HepG2 (cell line): ENCODE results near the gene FHIP1B. TPM values are rescaled to one million over a fixed set of nuclear protein-coding genes. Genes with fewer than 3 reads are reported as not detected.

Experiments used
- BRD4 ChIP-seq: sonication (generic); formaldehyde crosslinking; IDR thresholded peaks from 2 replicates; pipeline ENCODE4 v1.4.0; 2020; ENCODE audit warnings: missing genetic modification reagents
- CHCHD3 ChIP-seq: sonication (generic); formaldehyde crosslinking; IDR thresholded peaks from 2 replicates; pipeline ENCODE4 v1.8.0; 2022; ENCODE audit warnings: mild to moderate bottlenecking, missing genetic modification reagents, moderate library complexity
- GZF1 ChIP-seq: sonication (generic); formaldehyde crosslinking; IDR thresholded peaks from 2 replicates; pipeline ENCODE4 v1.5.1; 2020; ENCODE audit warnings: mild to moderate bottlenecking, missing genetic modification reagents
- IRF2 ChIP-seq: IDR thresholded peaks from 2 replicates; pipeline ENCODE4 v1.6.1; 2018; ENCODE audit warnings: missing genetic modification reagents, missing compliant biosample characterization
- MEF2D ChIP-seq: sonication (generic); formaldehyde crosslinking; IDR thresholded peaks from 2 replicates; pipeline ENCODE4 v1.5.1; 2020; ENCODE audit warnings: mild to moderate bottlenecking, missing genetic modification reagents
- NONO ChIP-seq, 2 experiments: fragments of 450-650 bp in 1 of 2; sonication (generic) in 1 of 2; formaldehyde crosslinking in 1 of 2; IDR thresholded peaks in 1 of 2; conservative IDR thresholded peaks in 1 of 2; 2 replicates each; pipeline versions ENCODE4 v1.6.1 to v1.8.0; 2017 to 2022; ENCODE audit warnings: mild to moderate bottlenecking in 1 of 2, missing genetic modification reagents in 1 of 2, moderate library complexity in 1 of 2
- RFX5 ChIP-seq: IDR thresholded peaks from 2 replicates; pipeline ENCODE4 v1.6.1; 2011; ENCODE audit warnings: low read depth, low read length, improper control_type of control experiment
- YEATS4 ChIP-seq: sonication (generic); formaldehyde crosslinking; IDR thresholded peaks from 2 replicates; pipeline ENCODE4 v1.4.0; 2020; ENCODE audit warnings: missing genetic modification reagents, borderline replicate concordance
- ZNF619 ChIP-seq: sonication (generic); formaldehyde crosslinking; IDR thresholded peaks from 2 replicates; pipeline ENCODE4 v1.4.0; 2020; ENCODE audit warnings: mild to moderate bottlenecking, missing genetic modification reagents
- ZNF674 ChIP-seq: sonication (generic); formaldehyde crosslinking; IDR thresholded peaks from 2 replicates; pipeline ENCODE4 v1.5.0; 2020; ENCODE audit warnings: low read depth, mild to moderate bottlenecking, missing genetic modification reagents
- polyA plus RNA-seq, 8 experiments: library from polyadenylated mRNA; depleted of rRNA in 3 of 8; stranded (reverse) in 7 of 8; unstranded in 1 of 8; fragments of >200 nt; fragmentation: Illumina TruSeq in 4 of 8; extraction: Trizol in 4 of 8; gene quantifications; 2 replicates each; pipeline versions ENCODE4 v1.2.1 to v1.2.3, GENCODE V29; 2011 to 2016; ENCODE audit warnings: low read depth in 4 of 8, missing spikeins in 1 of 8, mixed read lengths in 1 of 8; ENCODE audit not compliant: insufficient read depth in 1 of 8
- total RNA-seq, 5 experiments: library from RNA; depleted of rRNA; stranded (reverse); fragments of >200 nt; fragmentation: Illumina TruSeq; extraction: Trizol; gene quantifications; 2 replicates each; pipeline ENCODE4 v1.2.3, GENCODE V29; 2016; ENCODE audit warnings: low read depth in 1 of 5
- TF ChIP-seq, protein P1 (sequence below): sonication (generic); formaldehyde crosslinking; IDR thresholded peaks from 2 replicates; pipeline ENCODE4 v1.4.0; 2020; ENCODE audit warnings: mild to moderate bottlenecking, missing genetic modification reagents
- TF ChIP-seq, protein P2 (sequence below): sonication (generic); formaldehyde crosslinking; IDR thresholded peaks from 2 replicates; pipeline ENCODE4 v1.4.0; 2020; ENCODE audit warnings: mild to moderate bottlenecking, missing genetic modification reagents
- TF ChIP-seq, protein P3 (sequence below): sonication (generic); formaldehyde crosslinking; IDR thresholded peaks from 2 replicates; pipeline ENCODE4 v1.4.0; 2020; ENCODE audit warnings: missing genetic modification reagents
- TF ChIP-seq, protein P4 (sequence below): sonication (generic); formaldehyde crosslinking; IDR thresholded peaks from 2 replicates; pipeline ENCODE4 v1.4.0; 2020; ENCODE audit warnings: mild to moderate bottlenecking, missing genetic modification reagents
- TF ChIP-seq, protein P5 (sequence below): sonication (generic); formaldehyde crosslinking; IDR thresholded peaks from 2 replicates; pipeline ENCODE4 v1.9.0; 2021; ENCODE audit warnings: missing genetic modification reagents, mild to moderate bottlenecking, borderline replicate concordance

FHIP1B gene
- total and polyA plus RNA-seq, 2 of the 13 experiments (the other 11 are each of a cell fraction or from before 2014, with no cell fraction given) = 14.1 to 18.6 TPM

DNA sequence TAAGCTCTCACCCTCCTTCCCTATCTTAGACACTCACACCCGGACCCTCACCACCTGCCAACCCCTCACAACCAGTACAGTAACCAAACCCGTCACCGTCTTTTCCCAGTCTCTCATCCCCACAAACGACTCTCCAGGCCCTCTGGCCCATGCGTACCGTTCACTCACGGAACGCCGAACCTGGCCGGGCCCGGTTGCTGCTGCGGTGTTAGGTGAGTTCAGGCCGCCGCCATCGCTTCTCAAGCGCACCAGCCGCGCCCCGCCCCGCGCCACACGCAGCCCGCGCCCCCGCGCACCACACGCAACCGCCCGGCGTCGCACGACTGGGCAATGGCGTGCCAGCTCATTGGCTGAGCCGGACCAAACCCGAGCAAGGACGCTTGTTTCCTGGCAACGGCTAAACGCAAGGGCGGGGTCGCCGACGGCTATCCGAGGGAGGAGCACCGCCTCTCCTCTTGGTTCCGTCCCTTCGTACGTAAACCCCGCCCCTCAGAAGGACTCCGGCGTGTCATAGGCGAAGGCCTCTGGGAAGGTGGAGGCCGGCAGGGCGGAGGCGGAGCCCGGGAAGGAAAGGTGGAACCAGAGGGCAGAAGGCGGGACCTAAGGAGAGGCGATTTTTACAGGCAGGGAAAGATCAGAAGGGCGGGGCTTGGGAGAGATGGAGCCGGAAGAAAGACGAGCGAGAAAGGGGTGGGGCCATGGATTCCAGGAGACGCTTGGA lies at the start of gene FHIP1B (continued):
- TF ChIP-seq NONO (IDR thresholded peaks at IDR 0.05) (no peak), NONO (CRISPR knock-in tag; conservative IDR thresholded peaks at IDR 0.05) (peak; percentile 79), IRF2 (peak; percentile 53; the same call in 1 of the 2 replicates), YEATS4 (peak; percentile 82), GZF1 (CRISPR knock-in tag) (no peak), CHCHD3 (CRISPR knock-in tag) (peak; percentile 82; the same call in 1 of the 2 replicates), ZNF674 (CRISPR knock-in tag) (no peak), RFX5 (peak; percentile 57; the same call in 1 of the 2 replicates), ZNF619 (CRISPR knock-in tag) (0 out of 2 replicates have a peak, but pooled peaks have one; percentile 8), MEF2D (CRISPR knock-in tag) (0 out of 2 replicates have a peak, but pooled peaks have one; percentile 2), BRD4 (0 out of 2 replicates have a peak, but pooled peaks have one; percentile 53)
- TF ChIP-seq, protein P1, sequence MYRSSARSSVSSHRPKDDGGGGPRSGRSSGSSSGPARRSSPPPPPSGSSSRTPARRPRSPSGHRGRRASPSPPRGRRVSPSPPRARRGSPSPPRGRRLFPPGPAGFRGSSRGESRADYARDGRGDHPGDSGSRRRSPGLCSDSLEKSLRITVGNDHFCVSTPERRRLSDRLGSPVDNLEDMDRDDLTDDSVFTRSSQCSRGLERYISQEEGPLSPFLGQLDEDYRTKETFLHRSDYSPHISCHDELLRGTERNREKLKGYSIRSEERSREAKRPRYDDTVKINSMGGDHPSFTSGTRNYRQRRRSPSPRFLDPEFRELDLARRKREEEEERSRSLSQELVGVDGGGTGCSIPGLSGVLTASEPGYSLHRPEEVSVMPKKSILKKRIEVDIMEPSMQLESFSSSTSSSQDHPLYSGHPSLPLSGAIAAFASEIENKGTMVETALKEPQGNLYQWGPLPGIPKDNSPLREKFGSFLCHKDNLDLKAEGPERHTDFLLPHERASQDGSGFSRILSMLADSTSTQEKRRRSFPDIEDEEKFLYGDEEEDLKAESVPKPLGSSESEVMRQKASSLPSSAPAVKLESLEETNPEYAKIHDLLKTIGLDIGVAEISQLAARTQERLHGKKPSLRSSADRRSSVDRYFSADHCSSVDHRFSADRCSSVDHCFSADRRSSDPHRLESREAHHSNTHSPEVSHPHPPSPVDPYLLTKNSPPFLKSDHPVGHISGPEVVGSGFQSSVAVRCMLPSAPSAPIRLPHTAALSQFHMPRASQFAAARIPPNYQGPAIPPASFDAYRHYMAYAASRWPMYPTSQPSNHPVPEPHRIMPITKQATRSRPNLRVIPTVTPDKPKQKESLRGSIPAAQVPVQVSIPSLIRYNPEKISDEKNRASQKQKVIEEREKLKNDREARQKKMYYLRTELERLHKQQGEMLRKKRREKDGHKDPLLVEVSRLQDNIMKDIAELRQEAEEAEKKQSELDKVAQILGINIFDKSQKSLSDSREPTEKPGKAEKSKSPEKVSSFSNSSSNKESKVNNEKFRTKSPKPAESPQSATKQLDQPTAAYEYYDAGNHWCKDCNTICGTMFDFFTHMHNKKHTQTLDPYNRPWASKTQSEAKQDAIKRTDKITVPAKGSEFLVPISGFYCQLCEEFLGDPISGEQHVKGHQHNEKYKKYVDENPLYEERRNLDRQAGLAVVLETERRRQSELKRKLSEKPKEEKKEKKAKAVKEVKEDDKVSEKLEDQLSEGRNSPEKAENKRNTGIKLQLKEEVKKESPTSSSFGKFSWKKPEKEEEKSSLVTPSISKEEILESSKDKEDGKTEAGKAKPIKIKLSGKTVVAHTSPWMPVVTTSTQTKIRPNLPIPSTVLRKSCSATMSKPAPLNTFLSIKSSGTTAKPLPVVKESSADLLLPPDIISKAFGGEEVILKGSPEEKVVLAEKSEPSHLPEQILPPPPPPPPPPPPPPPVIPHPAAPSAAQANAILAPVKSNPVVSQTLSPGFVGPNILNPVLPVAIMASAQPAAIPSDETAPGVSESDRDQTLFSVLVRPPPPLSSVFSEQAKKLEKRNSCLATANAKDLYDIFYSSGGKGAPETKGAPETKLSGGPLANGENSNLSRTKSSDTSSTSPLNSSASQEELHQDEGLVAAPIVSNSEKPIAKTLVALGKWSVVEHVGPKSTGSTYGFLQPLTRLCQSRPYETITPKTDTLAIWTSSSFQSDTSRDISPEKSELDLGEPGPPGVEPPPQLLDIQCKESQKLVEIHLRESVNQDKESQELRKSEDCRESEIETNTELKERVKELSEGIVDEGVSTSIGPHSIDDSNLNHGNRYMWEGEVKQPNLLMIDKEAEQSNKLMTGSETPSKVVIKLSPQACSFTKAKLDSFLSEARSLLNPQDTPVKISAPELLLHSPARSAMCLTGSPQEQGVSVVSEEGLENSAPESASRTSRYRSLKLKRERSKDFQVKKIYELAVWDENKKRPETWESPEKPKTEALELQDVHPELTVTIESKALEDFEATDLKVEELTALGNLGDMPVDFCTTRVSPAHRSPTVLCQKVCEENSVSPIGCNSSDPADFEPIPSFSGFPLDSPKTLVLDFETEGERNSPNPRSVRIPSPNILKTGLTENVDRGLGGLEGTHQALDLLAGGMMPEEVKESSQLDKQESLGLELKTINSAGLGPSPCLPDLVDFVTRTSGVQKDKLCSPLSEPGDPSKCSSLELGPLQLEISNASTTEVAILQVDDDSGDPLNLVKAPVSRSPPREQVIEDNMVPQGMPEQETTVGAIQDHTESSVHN (CRISPR knock-in tag) = no peak
- TF ChIP-seq, protein P2, sequence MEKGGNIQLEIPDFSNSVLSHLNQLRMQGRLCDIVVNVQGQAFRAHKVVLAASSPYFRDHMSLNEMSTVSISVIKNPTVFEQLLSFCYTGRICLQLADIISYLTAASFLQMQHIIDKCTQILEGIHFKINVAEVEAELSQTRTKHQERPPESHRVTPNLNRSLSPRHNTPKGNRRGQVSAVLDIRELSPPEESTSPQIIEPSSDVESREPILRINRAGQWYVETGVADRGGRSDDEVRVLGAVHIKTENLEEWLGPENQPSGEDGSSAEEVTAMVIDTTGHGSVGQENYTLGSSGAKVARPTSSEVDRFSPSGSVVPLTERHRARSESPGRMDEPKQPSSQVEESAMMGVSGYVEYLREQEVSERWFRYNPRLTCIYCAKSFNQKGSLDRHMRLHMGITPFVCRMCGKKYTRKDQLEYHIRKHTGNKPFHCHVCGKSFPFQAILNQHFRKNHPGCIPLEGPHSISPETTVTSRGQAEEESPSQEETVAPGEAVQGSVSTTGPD (CRISPR knock-in tag) = no peak
- TF ChIP-seq, protein P3, sequence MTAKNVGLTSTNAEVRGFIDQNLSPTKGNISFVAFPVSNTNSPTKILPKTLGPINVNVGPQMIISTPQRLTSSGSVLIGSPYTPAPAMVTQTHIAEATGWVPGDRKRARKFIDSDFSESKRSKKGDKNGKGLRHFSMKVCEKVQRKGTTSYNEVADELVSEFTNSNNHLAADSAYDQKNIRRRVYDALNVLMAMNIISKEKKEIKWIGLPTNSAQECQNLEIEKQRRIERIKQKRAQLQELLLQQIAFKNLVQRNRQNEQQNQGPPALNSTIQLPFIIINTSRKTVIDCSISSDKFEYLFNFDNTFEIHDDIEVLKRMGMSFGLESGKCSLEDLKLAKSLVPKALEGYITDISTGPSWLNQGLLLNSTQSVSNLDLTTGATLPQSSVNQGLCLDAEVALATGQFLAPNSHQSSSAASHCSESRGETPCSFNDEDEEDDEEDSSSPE (CRISPR knock-in tag) = peak; percentile 78
- TF ChIP-seq, protein P4, sequence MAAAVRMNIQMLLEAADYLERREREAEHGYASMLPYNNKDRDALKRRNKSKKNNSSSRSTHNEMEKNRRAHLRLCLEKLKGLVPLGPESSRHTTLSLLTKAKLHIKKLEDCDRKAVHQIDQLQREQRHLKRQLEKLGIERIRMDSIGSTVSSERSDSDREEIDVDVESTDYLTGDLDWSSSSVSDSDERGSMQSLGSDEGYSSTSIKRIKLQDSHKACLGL (CRISPR knock-in tag) = peak; percentile 71
- TF ChIP-seq, protein P5, sequence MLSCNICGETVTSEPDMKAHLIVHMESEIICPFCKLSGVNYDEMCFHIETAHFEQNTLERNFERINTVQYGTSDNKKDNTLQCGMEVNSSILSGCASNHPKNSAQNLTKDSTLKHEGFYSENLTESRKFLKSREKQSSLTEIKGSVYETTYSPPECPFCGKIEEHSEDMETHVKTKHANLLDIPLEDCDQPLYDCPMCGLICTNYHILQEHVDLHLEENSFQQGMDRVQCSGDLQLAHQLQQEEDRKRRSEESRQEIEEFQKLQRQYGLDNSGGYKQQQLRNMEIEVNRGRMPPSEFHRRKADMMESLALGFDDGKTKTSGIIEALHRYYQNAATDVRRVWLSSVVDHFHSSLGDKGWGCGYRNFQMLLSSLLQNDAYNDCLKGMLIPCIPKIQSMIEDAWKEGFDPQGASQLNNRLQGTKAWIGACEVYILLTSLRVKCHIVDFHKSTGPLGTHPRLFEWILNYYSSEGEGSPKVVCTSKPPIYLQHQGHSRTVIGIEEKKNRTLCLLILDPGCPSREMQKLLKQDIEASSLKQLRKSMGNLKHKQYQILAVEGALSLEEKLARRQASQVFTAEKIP (CRISPR knock-in tag) = no peak
